ENCODE data around the gene MLLT3. TPM values are rescaled to one million over a fixed set of nuclear protein-coding genes. Genes with fewer than 3 reads are reported as not detected.

Gene MLLT3
- total and polyA plus RNA-seq, 2 of the 13 experiments (the other 11 are each of a cell fraction or from before 2014, with no cell fraction given): 12.3 to 12.6 TPM

- no peak overlapping the region for H3K4me2 ChIP-seq (ENCODE audit: low read depth, low read length)
- CTCF ChIA-PET (ENCODE audit: low intra/inter-chr PET ratio, low total read pairs): no interaction called here
- no peak overlapping the region for H3K4me3 ChIP-seq (replicated peaks in 1 of 3; ENCODE audit: insufficient read depth in 1 of 3, low read depth in 2 of 3, low read length in 3 of 3)
- TF ChIP-seq ZBTB34 (CRISPR knock-in tag; IDR thresholded peaks at IDR 0.05): no peak
- WGBS (ENCODE audit: low lambda C conversion rate): 33% methylated on average over 2 of the region's 2 CpGs
- in situ Hi-C loops (cut with HindIII; ENCODE audit: extremely low pct_ligation_motif_present, low pct_unique_long_range_greater_than_20kb): no loop called here
- no peak overlapping the region for H3K27ac ChIP-seq (ENCODE audit: extremely low read length, insufficient read depth, low read length)
- DNase-seq (ENCODE audit: low spot score) (no peak), FAIRE-seq (no peak), ATAC-seq (no peak)
- H3K9me3 ChIP-seq (ENCODE audit: low read length): no peaks in the 10 kb centered on the region
- no peaks in the 10 kb centered on the region for H3K27me3 ChIP-seq (ENCODE audit: control insufficient read depth in 1 of 2, insufficient read depth in 2 of 2, low read length in 2 of 2)
- H4K20me1 ChIP-seq (ENCODE audit: insufficient read depth, low read length): no peaks in the 10 kb centered on the region
- H3K36me3 ChIP-seq (replicated peaks in 1 of 2; ENCODE audit: control insufficient read depth in 1 of 2, insufficient read depth in 2 of 2, low read length in 2 of 2): no peaks in the 10 kb centered on the region
- no peaks in the 10 kb centered on the region for H3K79me2 ChIP-seq (ENCODE audit: insufficient read depth, low read length)
- POLR2A ChIA-PET: no interaction called here
- BruUV-seq (replicated peaks): no TSS peak
- H3K9ac ChIP-seq (ENCODE audit: insufficient read depth, low read depth, low read length): no peak overlapping the region
- intact Hi-C loops (cut with micrococcal nuclease; ENCODE audit: unreplicated experiment): no loop called here
- H2AFZ ChIP-seq (ENCODE audit: low read length): no peak overlapping the region
- H3K4me1 ChIP-seq (ENCODE audit: insufficient read depth, low read length): peaks cover under 1% of the 10 kb centered on the region
These were observed 225.8 kb downstream of the MLLT3 start for GRCh38 chr9:20396509-20396908.

- H3K4me3 ChIP-seq (replicated peaks in 1 of 3; ENCODE audit: insufficient read depth in 1 of 3, low read depth in 2 of 3, low read length in 3 of 3): no peak overlapping the region
- in situ Hi-C loops (cut with HindIII; ENCODE audit: extremely low pct_ligation_motif_present, low pct_unique_long_range_greater_than_20kb) (no loop called here), intact Hi-C loops (cut with micrococcal nuclease; ENCODE audit: unreplicated experiment) (no loop called here)
- no peak for TF ChIP-seq LBX2 (CRISPR knock-in tag; IDR thresholded peaks at IDR 0.05; ENCODE audit: borderline replicate concordance)
- TF ChIP-seq ZNF878 (CRISPR knock-in tag; IDR thresholded peaks at IDR 0.05): no peak
- TF ChIP-seq HDAC2 (CRISPR knock-in tag; IDR thresholded peaks at IDR 0.05): no peak
- TF ChIP-seq PRPF4 (IDR thresholded peaks at IDR 0.05; ENCODE audit: low read depth, low read length, poor library complexity, severe bottlenecking): no peak
- no peak for TF ChIP-seq SUZ12 (IDR thresholded peaks at IDR 0.05; ENCODE audit: low read depth, low read length)
- no peak for TF ChIP-seq HNF1B (CRISPR knock-in tag; IDR thresholded peaks at IDR 0.05)
- TF ChIP-seq SP140L (CRISPR knock-in tag; IDR thresholded peaks at IDR 0.05; ENCODE audit: borderline replicate concordance): no peak
- TF ChIP-seq ZNF777 (CRISPR knock-in tag; IDR thresholded peaks at IDR 0.05): no peak
- TF ChIP-seq TBX3 (IDR thresholded peaks at IDR 0.05; ENCODE audit: borderline replicate concordance): no peak
- no peak for TF ChIP-seq AGO1 (IDR thresholded peaks at IDR 0.05; ENCODE audit: low read depth, low read length, poor library complexity, severe bottlenecking)
- no peak for TF ChIP-seq SNRNP70 (IDR thresholded peaks at IDR 0.05; ENCODE audit: low read depth, low read length)
- TF ChIP-seq POLR2AphosphoS5 (IDR thresholded peaks at IDR 0.05; ENCODE audit: low read depth, low read length): no peak
- TF ChIP-seq CTCF (CRISPR knock-in tag; IDR thresholded peaks at IDR 0.05): no peak
- no peak for TF ChIP-seq NR2F6 (IDR thresholded peaks at IDR 0.05)
- no peak for TF ChIP-seq NR2F6 (CRISPR knock-in tag; IDR thresholded peaks at IDR 0.05)
- FAIRE-seq (no peak), ATAC-seq (no peak), DNase-seq (ENCODE audit: low spot score) (no peak)
- no peaks in the 10 kb centered on the region for H3K36me3 ChIP-seq (replicated peaks in 1 of 2; ENCODE audit: control insufficient read depth in 1 of 2, insufficient read depth in 2 of 2, low read length in 2 of 2)
- no TSS peak for BruUV-seq (replicated peaks)
- no peak overlapping the region for H3K4me2 ChIP-seq (ENCODE audit: low read depth, low read length)
- POLR2A ChIA-PET: no interaction called here
- H3K27me3 ChIP-seq (ENCODE audit: control insufficient read depth in 1 of 2, insufficient read depth in 2 of 2, low read length in 2 of 2): no peaks in the 10 kb centered on the region
- CTCF ChIA-PET (ENCODE audit: low intra/inter-chr PET ratio, low total read pairs): no interaction called here
- H3K27ac ChIP-seq (ENCODE audit: extremely low read length, insufficient read depth, low read length): no peak overlapping the region
- 43% methylated on average over 2 of the region's 2 CpGs for WGBS (ENCODE audit: low lambda C conversion rate)
- H3K9ac ChIP-seq (ENCODE audit: insufficient read depth, low read depth, low read length): no peak overlapping the region
- peaks cover 10% of the 10 kb centered on the region for H3K4me1 ChIP-seq (ENCODE audit: insufficient read depth, low read length)
- no peaks in the 10 kb centered on the region for H3K9me3 ChIP-seq (ENCODE audit: low read length)
- no peaks in the 10 kb centered on the region for H4K20me1 ChIP-seq (ENCODE audit: insufficient read depth, low read length)
- no peak overlapping the region for H2AFZ ChIP-seq (ENCODE audit: low read length)
- H3K79me2 ChIP-seq (ENCODE audit: insufficient read depth, low read length): no peaks in the 10 kb centered on the region
These were observed 226.6 kb downstream of the MLLT3 start for GRCh38 chr9:20395651-20396050.

All from HepG2 (cell line).